K562 (cell line): Measurements from ENCODE around the gene TDRD10. TPM values are rescaled to one million over a fixed set of nuclear protein-coding genes. Genes with fewer than 3 reads are reported as not detected.

Experiments used
- C11orf30 ChIP-seq: fragments of 450-650 bp; IDR thresholded peaks from 2 replicates; pipeline ENCODE4 v1.6.1; 2016; ENCODE audit warnings: low read depth, mild to moderate bottlenecking
- EHMT2 ChIP-seq: fragments of 450-650 bp; IDR thresholded peaks from 2 replicates; pipeline ENCODE4 v1.6.1; 2018; ENCODE audit warnings: antibody characterized with exemption
- HMGXB4 ChIP-seq: sonication (generic); formaldehyde crosslinking; IDR thresholded peaks from 2 replicates; pipeline ENCODE4 v1.8.1; 2023; ENCODE audit warnings: mild to moderate bottlenecking, missing genetic modification reagents
- JUND ChIP-seq, 2 experiments: IDR thresholded peaks; 2 replicates in 1 of 2; 3 replicates in 1 of 2; pipeline ENCODE4 v1.6.1; 2011; ENCODE audit warnings: borderline replicate concordance in 2 of 2, low read depth in 2 of 2, low read length in 2 of 2, improper control_type of control experiment in 1 of 2, missing biosample characterization in 1 of 2, missing genetic modification characterization in 1 of 2, missing genetic modification reagents in 1 of 2
- MAFF ChIP-seq: IDR thresholded peaks from 2 replicates; pipeline ENCODE4 v1.6.1; 2012; ENCODE audit warnings: low read length, improper control_type of control experiment
- MAFG ChIP-seq: fragments of 450-650 bp; conservative IDR thresholded peaks from 2 replicates; pipeline ENCODE4 v1.6.1; 2016; ENCODE audit warnings: missing genetic modification characterization, missing compliant biosample characterization
- NFXL1 ChIP-seq: fragments of 450-650 bp; formaldehyde crosslinking; IDR thresholded peaks from 2 replicates; pipeline ENCODE4 v1.4.0; 2021; ENCODE audit warnings: mild to moderate bottlenecking
- POLR2B ChIP-seq: fragments of 450-650 bp; IDR thresholded peaks from 2 replicates; pipeline ENCODE4 v1.6.1; 2018; ENCODE audit warnings: low read depth; ENCODE audit not compliant: partially characterized antibody
- POLR3A ChIP-seq: IDR thresholded peaks from 2 replicates; pipeline ENCODE4 v1.6.1; 2011; ENCODE audit warnings: borderline replicate concordance, mild to moderate bottlenecking, moderate library complexity; ENCODE audit not compliant: insufficient read length, insufficient read depth; ENCODE audit errors: extremely low read depth
- PPARD ChIP-seq: fragments of 250-450 bp; sonication (Bioruptor Pico); IDR thresholded peaks from 2 replicates; pipeline ENCODE4 v1.8.0; 2022; ENCODE audit warnings: inconsistent platforms, mild to moderate bottlenecking, moderate library complexity
- RBM17 ChIP-seq: fragments of 200-400 bp; formaldehyde crosslinking; IDR thresholded peaks from 2 replicates; pipeline ENCODE4 v1.6.1; 2017; ENCODE audit warnings: low read depth, mild to moderate bottlenecking, low read length, borderline replicate concordance
- SOX6 ChIP-seq: fragments of 450-650 bp; IDR thresholded peaks from 2 replicates; pipeline ENCODE4 v1.6.1; 2014; ENCODE audit warnings: mild to moderate bottlenecking
- TAF7 ChIP-seq: fragments of 450-650 bp; IDR thresholded peaks from 2 replicates; pipeline ENCODE4 v1.6.1; 2016; ENCODE audit warnings: missing genetic modification characterization, missing compliant biosample characterization
- THRB ChIP-seq: fragments of 450-650 bp; formaldehyde crosslinking; conservative IDR thresholded peaks from 2 replicates; pipeline ENCODE4 v1.4.0; 2022; ENCODE audit warnings: mild to moderate bottlenecking, missing genetic modification characterization
- TSHZ1 ChIP-seq: fragments of 250-450 bp; sonication (Bioruptor Pico); IDR thresholded peaks from 2 replicates; pipeline ENCODE4 v1.4.0; 2020; ENCODE audit warnings: mild to moderate bottlenecking, moderate library complexity
- ZBTB12 ChIP-seq: fragments of 250-450 bp; sonication (Bioruptor Pico); IDR thresholded peaks from 2 replicates; pipeline ENCODE4 v1.4.0; 2020
- ZNF655 ChIP-seq: fragments of 250-450 bp; sonication (Bioruptor Pico); IDR thresholded peaks from 2 replicates; pipeline ENCODE4 v1.5.0; 2021
- polyA plus RNA-seq, 8 experiments: library from polyadenylated mRNA; depleted of rRNA in 4 of 8; stranded (reverse) in 5 of 8; unstranded in 3 of 8; fragments of >200 nt; fragmentation: Nextera tagmentation in 2 of 8; fragmentation: Illumina TruSeq in 1 of 8; extraction: Ambion mirVana in 2 of 8; extraction: Trizol in 1 of 8; gene quantifications; 2 replicates each; pipeline versions ENCODE4 v1.2.1 to v1.2.3, GENCODE V29; 2011 to 2014; ENCODE audit warnings: inconsistent platforms in 1 of 8, missing spikeins in 1 of 8
- total RNA-seq, 7 experiments: library from RNA; depleted of rRNA in 6 of 7; stranded (reverse); fragments of >200 nt in 6 of 7; fragmentation: Illumina TruSeq in 2 of 7; extraction: Trizol in 2 of 7; gene quantifications; 2 replicates each; pipeline versions ENCODE4 v1.2.1 to v1.2.3, GENCODE V29; 2011 to 2021; ENCODE audit warnings: low replicate concordance in 1 of 7

The TDRD10 gene
- total and polyA plus RNA-seq, 9 of the 15 experiments (the other 6 are each of a cell fraction or from before 2014, with no cell fraction given): not detected

GRCh38 chr1:154490317-154490716 is 11.7 kb upstream of the TDRD10 start (continued):
- TF ChIP-seq MAFG (tag) (no peak), SOX6 (0 out of 2 replicates have a peak, but pooled peaks have one; percentile 29), POLR2B (no peak), EHMT2 (peak; percentile 92), POLR3A (no peak), HMGXB4 (no peak), NFXL1 (CRISPR knock-in tag) (no peak), TSHZ1 (no peak), THRB (no peak), PPARD (CRISPR knock-in tag) (no peak), C11orf30 (0 out of 2 replicates have a peak, but pooled peaks have one; percentile 9), MAFF (no peak), ZBTB12 (CRISPR knock-in tag) (no peak), RBM17 (no peak), JUND (IDR thresholded peaks at IDR 0.05; ENCODE audit: borderline replicate concordance, low read depth, low read length) (peak; percentile 3; the same call in 1 of the 2 replicates), JUND (tag; IDR thresholded peaks at IDR 0.05; ENCODE audit: borderline replicate concordance, low read depth, low read length) (no peak; the same call in 2 of the 3 replicates), TAF7 (tag) (no peak), ZNF655 (CRISPR knock-in tag) (no peak)
